ENCODE measurements around the gene MYO9B. TPM values are rescaled to one million over a fixed set of nuclear protein-coding genes. Genes with fewer than 3 reads are reported as not detected.
"Not testable (repeated sequence)": the region's sequence is repeated elsewhere in the genome, so short reads cannot be mapped to it uniquely, and the experiment has no call there.

Gene MYO9B
- total RNA-seq, 1 experiment from 2014 or later = 103 TPM

- Histone ChIP-seq H3K9me3 (ENCODE audit: insufficient read depth, low read depth) (no peaks in the 10 kb centered on the region), H3K27ac (no peak overlapping the region), H3K4me2 (no peak overlapping the region), H2AFZ (no peak overlapping the region), H4K20me1 (ENCODE audit: insufficient read depth) (peaks cover 4% of the 10 kb centered on the region; the same call in 1 of the 2 replicates), H3K9me2 (ENCODE audit: insufficient read depth) (no peaks in the 10 kb centered on the region), H3K4me3 (no peak overlapping the region), H3K36me3 (ENCODE audit: low read depth) (no peaks in the 10 kb centered on the region), H3K79me2 (ENCODE audit: low read depth) (peaks cover 89% of the 10 kb centered on the region), H3F3A (ENCODE audit: insufficient read depth, low read depth) (peaks cover 25% of the 10 kb centered on the region; the same call in 1 of the 2 replicates), H3K27me3 (ENCODE audit: insufficient read depth, low read depth) (no peaks in the 10 kb centered on the region), H3K4me1 (replicated peaks; ENCODE audit: insufficient read depth) (no peaks in the 10 kb centered on the region)
- no peak for DNase-seq
- intact Hi-C loops (cut with micrococcal nuclease; ENCODE audit: unreplicated experiment) = no loop called here
- ChIA-PET CTCF (interaction anchor here (0.6 kb wide), 1 partner anchor 124 kb away, joined by 3 read pairs; no protein-coding TSS in a partner anchor), POLR2A (ENCODE audit: unreplicated experiment) (no interaction called here)
- BruUV-seq (replicated peaks) = no TSS peak
- TF ChIP-seq CTCF (conservative IDR thresholded peaks at IDR 0.05) (no peak), EZH2 (IDR thresholded peaks at IDR 0.05; ENCODE audit: low read depth) (no peak)
Measured at GRCh38 chr19:17090583-17090982, 15.0 kb downstream of the MYO9B start.

- Histone ChIP-seq H3K4me1 (replicated peaks; ENCODE audit: insufficient read depth) (peaks cover 2% of the 10 kb centered on the region), H3K36me3 (ENCODE audit: low read depth) (no peaks in the 10 kb centered on the region), H3K9me2 (ENCODE audit: insufficient read depth) (no peaks in the 10 kb centered on the region), H4K20me1 (ENCODE audit: insufficient read depth) (peaks cover 4% of the 10 kb centered on the region; the same call in 1 of the 2 replicates), H3K27me3 (ENCODE audit: insufficient read depth, low read depth) (no peaks in the 10 kb centered on the region), H3F3A (ENCODE audit: insufficient read depth, low read depth) (peaks cover 33% of the 10 kb centered on the region; the same call in 1 of the 2 replicates), H3K27ac (no peak overlapping the region), H3K79me2 (ENCODE audit: low read depth) (peaks cover 88% of the 10 kb centered on the region), H3K4me2 (no peak overlapping the region), H3K9me3 (ENCODE audit: insufficient read depth, low read depth) (no peaks in the 10 kb centered on the region), H2AFZ (no peak overlapping the region), H3K4me3 (no peak overlapping the region)
- ChIA-PET CTCF (no interaction called here), POLR2A (ENCODE audit: unreplicated experiment) (no interaction called here)
- no TSS peak for BruUV-seq (replicated peaks)
- no peak for TF ChIP-seq CTCF (conservative IDR thresholded peaks at IDR 0.05)
- no peak for TF ChIP-seq EZH2 (IDR thresholded peaks at IDR 0.05; ENCODE audit: low read depth)
- intact Hi-C loops (cut with micrococcal nuclease; ENCODE audit: unreplicated experiment) = no loop called here
- DNase-seq = peak in 1 of 2 experiments; percentile 31
Measured at GRCh38 chr19:17091758-17092333, 16.3 kb downstream of the MYO9B start.

- peaks cover 88% of the 10 kb centered on the region for H3K79me2 ChIP-seq (ENCODE audit: low read depth)
- intact Hi-C loops (cut with micrococcal nuclease; ENCODE audit: unreplicated experiment) = no loop called here
Measured at GRCh38 chr19:17092696-17093095, 17.1 kb downstream of the MYO9B start.

GRCh38 chr19:17094694-17095093 lies 19.1 kb downstream of the MYO9B start:
- H3K27ac ChIP-seq = peak overlapping the region; percentile 25; the same call in 1 of the 2 replicates
- H3K4me3 ChIP-seq; H3K4me2 ChIP-seq; H2AFZ ChIP-seq; H3K9me2 ChIP-seq (ENCODE audit: insufficient read depth); DNase-seq; H3K36me3 ChIP-seq (ENCODE audit: low read depth); H4K20me1 ChIP-seq (ENCODE audit: insufficient read depth); BruUV-seq (replicated peaks); H3K9me3 ChIP-seq (ENCODE audit: insufficient read depth, low read depth); CTCF ChIA-PET; H3K27me3 ChIP-seq (ENCODE audit: insufficient read depth, low read depth): not testable (repeated sequence)
- H3K79me2 ChIP-seq (ENCODE audit: low read depth) = peaks cover 92% of the 10 kb centered on the region
- intact Hi-C loops (cut with micrococcal nuclease; ENCODE audit: unreplicated experiment) = loop anchor here (5.0 kb wide), 1 partner anchor 43 kb away; no protein-coding TSS in a partner anchor
- peaks cover 20% of the 10 kb centered on the region for H3K4me1 ChIP-seq (replicated peaks; ENCODE audit: insufficient read depth)
- POLR2A ChIA-PET (ENCODE audit: unreplicated experiment) = interaction anchor here (0.7 kb wide), 1 partner anchor 193 kb away, joined by 6 read pairs; no protein-coding TSS in a partner anchor
- peaks cover 37% of the 10 kb centered on the region for H3F3A ChIP-seq (ENCODE audit: insufficient read depth, low read depth)

More at GRCh38 chr19:17092696-17093095, 17.1 kb downstream of the MYO9B start:
- no peaks in the 10 kb centered on the region for H3K9me2 ChIP-seq (ENCODE audit: insufficient read depth)
- no peak overlapping the region for H3K4me2 ChIP-seq
- H3F3A ChIP-seq (ENCODE audit: insufficient read depth, low read depth) = peaks cover 41% of the 10 kb centered on the region
- peak in 1 of 2 experiments; percentile 27 for DNase-seq
- no peak overlapping the region for H3K4me3 ChIP-seq
- BruUV-seq (replicated peaks) = no TSS peak
- H3K4me1 ChIP-seq (replicated peaks; ENCODE audit: insufficient read depth) = peaks cover 10% of the 10 kb centered on the region
- TF ChIP-seq CTCF (conservative IDR thresholded peaks at IDR 0.05) (no peak), EZH2 (IDR thresholded peaks at IDR 0.05; ENCODE audit: low read depth) (no peak)
- ChIA-PET CTCF (interaction anchor here (0.6 kb wide), 1 partner anchor 381 kb away, joined by 4 read pairs; no protein-coding TSS in a partner anchor), POLR2A (ENCODE audit: unreplicated experiment) (no interaction called here)
- peaks cover 4% of the 10 kb centered on the region; the same call in 1 of the 2 replicates for H4K20me1 ChIP-seq (ENCODE audit: insufficient read depth)
- no peaks in the 10 kb centered on the region for H3K9me3 ChIP-seq (ENCODE audit: insufficient read depth, low read depth)
- no peak overlapping the region for H2AFZ ChIP-seq
- H3K27ac ChIP-seq = no peak overlapping the region
- H3K36me3 ChIP-seq (ENCODE audit: low read depth) = no peaks in the 10 kb centered on the region
- H3K27me3 ChIP-seq (ENCODE audit: insufficient read depth, low read depth) = no peaks in the 10 kb centered on the region

Data from PC-9 (cell line).